Measurements from ENCODE around the gene TXNRD1. TPM values are rescaled to one million over a fixed set of nuclear protein-coding genes. Genes with fewer than 3 reads are reported as not detected.

The TXNRD1 gene
- total RNA-seq, 4 donors from 2014 or later: 129 to 230 (median 199) TPM

- intact Hi-C loops (cut with DNase I): no loop called here
- peaks cover 59 to 65% of the 10 kb centered on the region in 2 donors for H3K36me3 ChIP-seq
- 71 to 72% methylated on average over 4 of the region's 4 CpGs for WGBS, 2 donors
- H3K4me3 ChIP-seq (replicated peaks in 1 of 3): no peak overlapping the region
- no peaks in the 10 kb centered on the region for H3K4me1 ChIP-seq
- no peak overlapping the region for H3K27ac ChIP-seq
- no peaks in the 10 kb centered on the region for H3K27me3 ChIP-seq
- DNase-seq: no peak
- no peaks in the 10 kb centered on the region for H3K9me3 ChIP-seq
- TF ChIP-seq CTCF (IDR thresholded peaks at IDR 0.05): no peak
- no peak for TF ChIP-seq POLR2A (IDR thresholded peaks at IDR 0.05)
Observed at GRCh38 chr12:104313568-104314241, 98.1 kb downstream of the TXNRD1 start.

GRCh38 chr12:104314242-104314614 is 98.6 kb downstream of the TXNRD1 start:
- DNase-seq: no peak
- H3K4me3 ChIP-seq (replicated peaks in 1 of 3): no peak overlapping the region
- TF ChIP-seq CTCF (IDR thresholded peaks at IDR 0.05) (no peak), POLR2A (IDR thresholded peaks at IDR 0.05) (no peak)
- no peaks in the 10 kb centered on the region for H3K27me3 ChIP-seq
- H3K9me3 ChIP-seq: no peaks in the 10 kb centered on the region
- intact Hi-C loops (cut with DNase I): no loop called here
- no peaks in the 10 kb centered on the region for H3K4me1 ChIP-seq
- H3K36me3 ChIP-seq: peaks cover 63 to 70% of the 10 kb centered on the region in 2 donors
- 100% methylated on average over 1 of the region's 1 CpG for WGBS, 2 donors
- no peak overlapping the region for H3K27ac ChIP-seq

GRCh38 chr12:104315326-104316224 is 100.0 kb downstream of the TXNRD1 start:
- H3K4me1 ChIP-seq: peaks cover 6 to 10% of the 10 kb centered on the region in 2 donors
- DNase-seq: no peak
- no peak overlapping the region for H3K4me3 ChIP-seq (replicated peaks in 1 of 3)
- WGBS, 2 donors: 85 to 91% methylated on average over 10 of the region's 10 CpGs
- TF ChIP-seq CTCF (IDR thresholded peaks at IDR 0.05): no peak
- no peak for TF ChIP-seq POLR2A (IDR thresholded peaks at IDR 0.05)
- no peaks in the 10 kb centered on the region for H3K9me3 ChIP-seq
- peaks cover 75 to 76% of the 10 kb centered on the region in 2 donors for H3K36me3 ChIP-seq
- no peak overlapping the region for H3K27ac ChIP-seq
- no peaks in the 10 kb centered on the region for H3K27me3 ChIP-seq
- intact Hi-C loops (cut with DNase I): no loop called here

- Histone ChIP-seq H3K9me3 (no peaks in the 10 kb centered on the region), H3K27me3 (no peaks in the 10 kb centered on the region), H3K27ac (no peak overlapping the region), H3K4me3 (replicated peaks in 1 of 3) (no peak overlapping the region), H3K4me1 (peaks cover 6 to 11% of the 10 kb centered on the region in 2 donors), H3K36me3 (peaks cover 79 to 80% of the 10 kb centered on the region in 2 donors)
- DNase-seq: no peak
- intact Hi-C loops (cut with DNase I): no loop called here
- TF ChIP-seq CTCF (IDR thresholded peaks at IDR 0.05): no peak
- no peak for TF ChIP-seq POLR2A (IDR thresholded peaks at IDR 0.05)
Observed at GRCh38 chr12:104316936-104317335, 101.4 kb downstream of the TXNRD1 start.

Data from thyroid gland (tissue), 4 donors.